NK-92 treated with Interleukin-12 subunit alpha and Interleukin-12 subunit beta, amount 100 ng/mL, for 24 hours (cell line): Measurements from ENCODE around the gene KLF11.
"Not testable (repeated sequence)": the region's sequence is repeated elsewhere in the genome, so short reads cannot be mapped to it uniquely, and the experiment has no call there.

Experiments
- DNase-seq: peaks from one replicate; lab custom pipeline; 2025; lab: John Stamatoyannopoulos, UW

The KLF11 gene

GRCh38 chr2:10026940-10027569 is 16.3 kb upstream of the KLF11 start:
- no peak for DNase-seq

DNA sequence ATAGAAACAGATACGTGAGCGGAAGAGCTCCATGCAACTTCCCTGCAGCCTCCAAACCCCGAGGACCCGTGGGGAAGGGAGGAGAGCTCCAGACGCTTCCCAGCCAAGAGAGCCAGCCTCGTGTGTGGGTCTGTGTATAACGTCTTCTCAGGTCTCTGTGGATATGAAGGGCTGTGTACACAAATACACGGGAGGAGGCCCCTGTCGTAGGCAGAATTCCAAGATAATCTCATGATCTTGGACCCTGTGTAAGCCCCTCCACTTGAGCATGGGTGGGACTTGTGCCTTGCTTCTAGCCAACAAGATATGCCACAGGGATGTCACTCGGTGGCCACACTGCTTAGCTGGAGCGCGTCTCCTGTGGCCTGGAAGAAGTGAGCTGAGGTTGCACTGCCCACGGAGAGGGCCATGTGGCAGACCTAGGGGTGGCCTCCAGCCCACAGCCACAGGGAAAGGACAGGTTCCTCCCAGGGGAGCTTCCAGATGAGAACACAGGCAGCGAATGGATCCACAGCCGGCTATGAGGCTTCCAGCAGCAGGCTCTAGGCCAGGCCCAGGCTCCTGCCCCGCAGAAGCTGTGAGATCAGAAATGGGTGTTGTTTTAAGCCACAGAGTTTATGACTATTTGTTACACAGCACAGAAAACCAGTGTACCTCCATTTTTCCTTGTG is 15.6 kb upstream of the KLF11 start:
- no peak for DNase-seq

DNA sequence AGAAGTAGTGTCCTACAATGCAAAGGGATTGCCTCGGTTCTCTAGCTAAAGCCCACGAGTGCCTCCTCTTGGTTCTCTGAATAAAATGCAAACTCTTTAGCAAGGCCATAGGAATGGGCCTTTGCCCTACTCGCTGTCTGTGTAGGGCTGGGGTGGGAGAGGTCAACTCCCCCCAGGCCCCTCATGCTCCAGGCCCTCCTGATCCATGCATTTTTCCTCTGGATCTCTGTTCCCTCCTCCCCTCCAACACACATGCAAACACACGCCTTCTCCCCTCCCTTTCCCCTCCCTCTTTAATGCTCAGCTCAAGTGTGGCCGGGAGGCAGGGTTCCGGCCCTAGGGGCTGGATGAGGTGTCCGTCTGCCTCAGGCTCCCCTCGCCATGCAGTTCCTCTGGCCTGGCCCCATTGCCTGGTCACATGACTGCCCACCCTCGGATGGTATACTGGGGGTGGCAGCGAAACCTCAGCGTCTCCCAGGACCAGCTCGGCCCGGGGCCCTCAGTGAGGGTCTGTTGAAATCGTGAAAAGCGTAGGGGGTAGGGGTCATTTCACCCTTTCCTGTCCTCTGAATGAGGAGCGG is 14.9 kb upstream of the KLF11 start:
- no peak for DNase-seq

DNA sequence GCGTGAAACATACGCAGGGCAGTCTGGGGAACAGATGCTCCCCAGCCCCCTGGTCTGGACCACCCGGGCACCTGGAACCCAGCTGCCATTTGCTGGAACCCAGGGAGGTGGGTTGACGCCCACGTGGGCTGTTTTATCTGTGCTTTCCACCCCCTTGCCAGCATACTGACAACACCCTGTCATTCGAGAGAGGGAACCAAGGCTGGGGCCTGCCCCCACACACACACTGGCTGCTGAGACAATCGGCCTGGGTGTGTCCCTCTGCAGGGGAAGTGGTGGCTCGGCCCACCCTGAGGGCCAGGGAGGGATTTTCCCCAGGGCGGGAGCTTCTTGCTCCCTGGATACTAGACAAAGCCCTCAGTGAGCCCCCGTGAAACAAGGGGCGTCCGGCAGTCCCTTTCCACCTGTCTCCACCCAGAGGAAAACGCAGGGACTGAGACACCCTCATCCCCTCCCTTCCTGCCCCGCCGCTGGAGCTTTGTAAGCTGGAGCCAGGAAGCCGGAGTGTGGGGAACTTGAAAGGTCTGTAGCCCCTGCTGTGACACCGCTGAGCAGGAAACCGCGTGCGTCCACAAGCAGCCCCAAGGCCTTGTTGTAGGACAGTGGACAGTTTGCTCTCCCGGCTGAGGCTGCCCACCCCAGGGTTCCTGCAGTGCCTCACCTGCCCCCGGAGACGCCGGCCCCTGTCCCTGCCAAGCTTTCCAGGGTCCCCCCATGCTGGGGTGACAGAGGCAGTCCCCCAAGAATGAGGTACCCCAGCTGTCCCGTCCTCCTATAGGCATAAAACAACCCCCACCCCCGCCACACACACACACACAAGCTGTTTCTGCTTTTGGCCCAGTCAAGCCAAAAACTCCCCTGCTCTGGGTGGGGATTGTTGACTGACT is 14.1 kb upstream of the KLF11 start:
- no peak for DNase-seq

DNA sequence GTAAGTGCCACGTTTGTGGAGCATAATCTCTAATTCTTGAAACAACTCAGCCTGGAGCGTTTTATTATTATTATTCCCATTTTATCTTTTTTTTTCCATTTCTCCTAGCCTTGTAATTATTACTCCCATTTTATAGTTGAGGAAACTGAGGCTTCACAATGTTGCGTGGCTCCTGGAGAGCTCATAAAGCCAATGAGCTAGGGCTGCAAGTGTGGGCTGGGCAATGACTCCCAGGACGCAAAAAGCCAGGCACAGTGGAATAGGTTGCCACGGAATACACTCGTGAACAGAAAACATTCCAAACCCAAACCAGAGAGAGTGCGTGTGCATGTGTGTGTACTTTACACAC is 13.5 kb upstream of the KLF11 start:
- no peak for DNase-seq

GRCh38 chr2:10030311-10030736 is 13.0 kb upstream of the KLF11 start:
- no peak for DNase-seq

DNA sequence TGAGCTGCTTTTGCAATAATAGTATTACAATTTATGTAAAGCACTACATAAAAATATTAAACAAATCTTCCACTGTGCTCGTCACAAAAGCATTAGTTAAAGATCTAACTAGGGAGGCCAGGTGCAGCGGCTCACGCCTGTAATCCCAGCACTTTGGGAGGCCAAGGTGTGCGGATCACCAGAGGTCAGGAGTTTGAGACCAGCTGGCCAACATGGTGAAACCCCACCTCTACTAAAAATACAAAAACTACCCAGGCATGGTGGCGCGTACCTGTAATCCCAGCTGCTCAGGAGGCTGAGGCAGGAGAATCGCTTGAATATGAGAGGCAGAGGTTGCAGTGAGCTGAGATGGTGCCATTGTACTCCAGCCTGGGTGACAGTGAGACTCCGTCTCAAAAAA is 12.6 kb upstream of the KLF11 start:
- not testable (repeated sequence) for DNase-seq

DNA sequence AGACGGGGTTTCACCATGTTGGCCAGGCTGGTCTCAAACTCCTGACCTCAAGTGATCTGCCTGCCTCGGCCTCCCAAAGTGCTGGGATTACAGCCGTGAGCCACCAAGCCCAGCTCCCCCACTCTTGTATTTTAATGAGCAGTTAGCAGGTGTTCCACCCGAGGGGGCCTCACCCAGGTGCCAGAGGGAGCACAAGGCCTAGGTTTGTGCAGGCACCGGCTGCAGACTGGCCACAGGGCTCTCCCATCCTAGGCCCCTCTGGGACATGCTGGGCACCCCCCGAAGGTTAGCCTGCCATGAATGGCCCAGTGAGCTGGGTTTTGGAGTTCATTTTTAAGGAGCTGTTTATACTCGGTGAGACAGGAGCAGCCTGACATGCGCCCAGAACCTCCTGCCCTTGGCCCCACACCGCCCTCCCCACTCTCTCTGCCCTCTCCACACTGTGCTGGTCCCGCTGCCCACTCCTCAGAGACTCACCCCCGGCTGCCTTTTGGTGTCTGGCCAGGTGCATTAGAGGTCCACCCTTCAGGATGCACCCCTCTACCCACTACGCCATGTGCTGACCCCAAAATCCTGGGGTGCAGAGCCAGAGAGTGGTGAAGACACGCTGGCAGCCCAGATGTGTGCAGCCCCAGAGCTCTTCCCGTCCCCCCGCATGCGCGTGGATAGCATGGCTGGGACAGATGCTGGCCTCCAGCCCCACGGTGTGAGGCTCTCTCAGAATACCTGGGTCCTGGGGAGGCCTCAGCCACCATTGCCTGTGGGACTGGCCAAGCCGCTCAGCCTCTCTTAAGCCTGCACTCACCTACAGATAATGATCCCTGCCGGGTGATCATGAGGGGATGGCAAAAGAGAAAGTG is 11.2 kb upstream of the KLF11 start:
- DNase-seq = no peak

GRCh38 chr2:10032746-10033105 is 10.6 kb upstream of the KLF11 start:
- no peak for DNase-seq

DNA sequence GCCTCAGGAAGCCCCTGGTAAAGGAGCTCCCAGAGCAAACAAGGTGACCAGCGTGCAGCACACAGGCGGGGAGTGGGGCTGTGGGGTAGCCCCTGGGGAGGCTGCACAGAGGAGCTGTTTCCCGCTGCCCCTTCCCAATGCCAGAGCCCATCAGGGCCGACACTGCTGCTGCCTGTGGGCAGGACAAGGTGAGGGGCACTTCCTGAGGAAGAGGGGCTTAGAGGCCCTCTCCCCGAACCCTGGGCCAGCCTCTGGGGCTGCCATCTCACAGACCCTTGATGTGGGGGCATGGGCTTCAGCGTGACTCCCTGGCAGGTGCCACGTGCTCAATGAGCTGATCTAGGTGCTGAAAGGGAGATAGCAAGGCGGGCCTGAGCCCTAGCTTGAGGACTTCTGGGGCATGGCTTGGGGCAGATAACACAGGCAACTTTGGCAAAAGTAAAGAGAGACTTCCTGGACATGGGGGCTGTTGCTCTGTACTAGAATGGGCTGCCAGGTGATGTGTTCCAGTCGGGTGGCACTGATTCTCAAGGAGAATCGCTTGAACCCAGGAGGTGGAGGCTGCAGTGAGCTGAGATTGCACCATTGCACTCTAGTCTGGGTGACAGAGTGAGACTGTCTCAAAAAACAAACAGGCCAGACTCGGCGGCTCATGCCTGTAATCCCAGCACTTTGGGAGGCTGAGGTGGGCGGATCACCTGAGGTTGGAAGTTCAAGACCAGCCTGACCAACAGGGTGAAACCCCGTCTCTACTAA is 9.9 kb upstream of the KLF11 start:
- DNase-seq = no peak

GRCh38 chr2:10034333-10035052 is 8.9 kb upstream of the KLF11 start:
- no peak for DNase-seq

DNA sequence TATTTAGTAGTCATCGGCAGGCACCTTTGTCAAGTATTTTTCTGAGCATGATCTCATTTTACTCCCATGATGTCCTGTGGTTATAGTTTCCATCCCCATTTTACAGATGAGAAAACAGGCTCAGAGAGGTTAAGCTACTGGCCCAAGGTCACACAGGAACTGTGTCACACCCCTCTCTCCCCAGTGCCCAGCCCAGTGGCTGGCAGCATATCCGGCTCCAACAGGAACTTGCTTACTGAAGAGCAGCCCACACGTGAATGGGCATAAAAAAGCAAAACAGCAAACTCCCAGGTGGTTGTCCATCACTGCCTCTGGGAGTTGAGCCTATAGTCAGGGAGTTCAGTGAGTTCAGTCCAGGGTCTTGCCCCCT is 8.3 kb upstream of the KLF11 start:
- no peak for DNase-seq

DNA sequence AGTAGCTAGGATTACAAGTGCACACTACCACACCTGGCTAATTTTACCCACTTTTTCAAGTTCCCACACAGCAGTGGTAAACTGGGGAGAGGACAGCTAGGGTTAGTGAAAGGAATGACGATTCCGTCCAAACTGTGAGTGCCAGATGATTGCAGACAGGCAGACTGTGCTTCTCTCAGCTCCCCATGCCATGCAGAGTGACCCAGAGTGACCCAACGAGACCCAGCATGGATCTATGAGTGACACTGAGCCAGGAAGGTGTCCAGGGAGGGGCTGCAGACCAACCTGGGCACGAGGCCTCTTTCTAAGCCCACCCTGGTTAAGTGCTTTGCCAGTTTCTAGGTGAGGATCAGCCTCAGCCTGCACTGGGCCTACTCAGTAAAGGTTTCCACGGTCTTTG is 7.7 kb upstream of the KLF11 start:
- no peak for DNase-seq

DNA sequence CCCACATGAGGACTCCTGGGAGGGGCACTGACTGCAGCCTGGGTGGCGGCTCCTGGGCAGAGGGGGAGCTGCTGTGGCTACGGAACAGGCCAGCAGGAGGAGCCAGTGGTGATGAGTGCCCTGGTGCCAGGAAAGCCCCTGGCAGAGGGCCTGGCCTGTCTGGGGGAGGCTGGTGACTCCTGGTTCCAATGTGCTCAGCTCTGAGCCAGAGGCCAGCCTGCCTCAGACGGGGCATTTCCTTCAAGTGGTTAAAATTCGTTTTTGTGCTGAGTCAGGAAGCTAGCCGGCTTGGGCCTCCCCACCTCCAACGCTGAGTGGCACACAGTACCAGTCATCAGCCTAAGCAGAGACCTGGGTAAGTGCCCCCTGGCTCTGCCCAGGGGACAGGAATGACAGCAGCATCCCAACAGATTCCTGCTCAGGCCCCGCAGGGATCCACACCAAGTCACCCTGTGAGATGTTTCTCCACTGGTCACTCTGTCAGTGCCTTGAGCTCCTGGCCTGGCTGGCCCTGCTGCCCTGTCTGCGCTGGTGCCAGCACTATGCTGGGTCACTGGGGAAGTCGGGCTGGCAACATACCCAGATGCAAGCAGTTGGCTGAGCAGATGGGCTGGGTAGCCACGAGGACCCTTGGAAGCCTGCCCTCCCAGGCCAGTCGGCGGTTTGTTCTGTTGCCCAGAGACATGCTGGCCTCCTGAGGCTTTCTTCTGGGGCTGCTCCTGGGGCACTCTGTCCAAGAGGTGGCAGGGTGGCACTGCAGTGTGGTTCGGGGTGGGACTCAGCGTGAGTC is 7.1 kb upstream of the KLF11 start:
- DNase-seq = no peak

GRCh38 chr2:10038123-10038522 is 5.2 kb upstream of the KLF11 start:
- no peak for DNase-seq

- DNase-seq = no peak
Observed at GRCh38 chr2:10038716-10039115, 4.6 kb upstream of the KLF11 start.

DNA sequence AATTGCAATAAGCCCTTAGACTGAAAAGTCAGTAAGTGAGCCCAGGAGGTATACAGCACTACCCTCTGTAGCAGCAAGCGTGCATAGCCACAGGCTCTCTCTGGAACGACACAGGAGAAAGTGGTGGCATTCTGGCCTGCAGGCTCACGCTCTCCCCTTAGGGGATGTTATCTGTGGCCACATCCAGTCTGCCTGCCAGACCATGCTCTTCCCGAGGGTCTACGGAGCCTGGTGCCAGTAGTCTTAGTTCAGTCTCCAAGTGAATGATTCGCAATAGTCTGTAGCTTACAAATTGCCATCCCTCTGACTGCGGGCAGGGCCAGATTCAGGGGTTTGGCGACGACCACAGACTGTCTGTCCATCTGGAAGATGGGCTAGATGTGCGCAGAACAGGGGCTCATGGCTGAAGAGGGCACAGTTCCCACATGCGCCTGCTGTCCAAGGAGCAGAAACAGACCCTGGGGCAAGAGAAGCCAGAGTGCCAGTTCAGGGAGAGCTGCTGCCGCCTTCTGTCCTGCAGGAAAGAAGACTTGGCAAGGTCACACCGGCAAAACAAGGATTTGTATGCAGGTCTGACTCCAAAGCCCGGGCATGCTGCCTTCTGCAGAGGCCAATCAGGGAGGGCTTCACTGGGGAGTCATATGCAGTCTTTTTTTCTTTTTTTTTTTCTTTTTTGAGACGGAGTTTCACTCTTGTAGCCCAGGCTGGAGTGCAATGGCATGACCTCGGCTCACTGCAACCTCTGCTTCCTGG is 3.5 kb upstream of the KLF11 start:
- no peak for DNase-seq

- no peak for DNase-seq
Observed at GRCh38 chr2:10041711-10042110, 1.6 kb upstream of the KLF11 start.
